GM23338 (cell line): ENCODE results near the gene NTM.

ENCODE experiments used
- CREB1 ChIP-seq: fragments of 250-450 bp; sonication (Bioruptor Pico); IDR thresholded peaks from 2 replicates; pipeline ENCODE4 v1.5.0; 2020; ENCODE audit warnings: low read depth, mild to moderate bottlenecking, moderate library complexity
- EZH2 ChIP-seq: fragments of 200-600 bp; sonication (generic); IDR thresholded peaks from one replicate; pipeline ENCODE4 v1.8.0; 2017; ENCODE audit warnings: antibody characterized with exemption, mild to moderate bottlenecking, low read depth; ENCODE audit not compliant: unreplicated experiment
- EZH2phosphoT487 ChIP-seq: fragments of 200-600 bp; sonication (generic); IDR thresholded peaks from one replicate; pipeline ENCODE4 v1.8.1; 2018; ENCODE audit warnings: antibody characterized with exemption; ENCODE audit not compliant: unreplicated experiment
- JUNB ChIP-seq: IDR thresholded peaks from one replicate; pipeline ENCODE4 v1.6.1; 2016; ENCODE audit warnings: antibody characterized with exemption; ENCODE audit not compliant: unreplicated experiment
- NANOG ChIP-seq: IDR thresholded peaks from 2 replicates; pipeline ENCODE4 v1.6.1; 2016; ENCODE audit warnings: antibody characterized with exemption, borderline replicate concordance
- POLR2AphosphoS5 ChIP-seq: IDR thresholded peaks from 2 replicates; pipeline ENCODE4 v1.6.1; 2016; ENCODE audit warnings: antibody characterized with exemption, low read depth
- REST ChIP-seq: IDR thresholded peaks from one replicate; pipeline ENCODE4 v1.6.1; 2018; ENCODE audit warnings: antibody characterized with exemption; ENCODE audit not compliant: unreplicated experiment
- STAT1 ChIP-seq: IDR thresholded peaks from one replicate; pipeline ENCODE4 v1.6.1; 2016; ENCODE audit warnings: antibody characterized with exemption; ENCODE audit not compliant: unreplicated experiment
- ZNF114 ChIP-seq: fragments of 250-450 bp; sonication (Bioruptor Pico); IDR thresholded peaks from 2 replicates; pipeline ENCODE4 v1.5.0; 2020; ENCODE audit warnings: mild to moderate bottlenecking, moderate library complexity
- ZNF331 ChIP-seq: fragments of 250-450 bp; sonication (Bioruptor Pico); IDR thresholded peaks from 2 replicates; pipeline ENCODE4 v1.5.0; 2020; ENCODE audit warnings: low read depth, mild to moderate bottlenecking, moderate library complexity
- TF ChIP-seq, protein P1 (sequence below), 2 experiments: fragments of 200-600 bp in 1 of 2; sonication (generic) in 1 of 2; conservative IDR thresholded peaks; 2 replicates each; pipeline versions ENCODE4 v1.5.1 to v1.6.1; 2016 to 2017; ENCODE audit warnings: antibody characterized with exemption in 2 of 2, low read depth in 2 of 2, mild to moderate bottlenecking in 2 of 2, moderate library complexity in 1 of 2
- TF ChIP-seq, protein P2 (sequence below): IDR thresholded peaks from 2 replicates; pipeline ENCODE4 v1.6.1; 2016; ENCODE audit warnings: antibody characterized with exemption
- TF ChIP-seq, protein P3 (sequence below): fragments of 250-450 bp; sonication (Bioruptor Pico); IDR thresholded peaks from 2 replicates; pipeline ENCODE4 v1.5.0; 2020; ENCODE audit warnings: mild to moderate bottlenecking, moderate library complexity

GRCh38 chr11:132033051-132033450 is 662.6 kb downstream of the NTM start:
- TF ChIP-seq, protein P1, sequence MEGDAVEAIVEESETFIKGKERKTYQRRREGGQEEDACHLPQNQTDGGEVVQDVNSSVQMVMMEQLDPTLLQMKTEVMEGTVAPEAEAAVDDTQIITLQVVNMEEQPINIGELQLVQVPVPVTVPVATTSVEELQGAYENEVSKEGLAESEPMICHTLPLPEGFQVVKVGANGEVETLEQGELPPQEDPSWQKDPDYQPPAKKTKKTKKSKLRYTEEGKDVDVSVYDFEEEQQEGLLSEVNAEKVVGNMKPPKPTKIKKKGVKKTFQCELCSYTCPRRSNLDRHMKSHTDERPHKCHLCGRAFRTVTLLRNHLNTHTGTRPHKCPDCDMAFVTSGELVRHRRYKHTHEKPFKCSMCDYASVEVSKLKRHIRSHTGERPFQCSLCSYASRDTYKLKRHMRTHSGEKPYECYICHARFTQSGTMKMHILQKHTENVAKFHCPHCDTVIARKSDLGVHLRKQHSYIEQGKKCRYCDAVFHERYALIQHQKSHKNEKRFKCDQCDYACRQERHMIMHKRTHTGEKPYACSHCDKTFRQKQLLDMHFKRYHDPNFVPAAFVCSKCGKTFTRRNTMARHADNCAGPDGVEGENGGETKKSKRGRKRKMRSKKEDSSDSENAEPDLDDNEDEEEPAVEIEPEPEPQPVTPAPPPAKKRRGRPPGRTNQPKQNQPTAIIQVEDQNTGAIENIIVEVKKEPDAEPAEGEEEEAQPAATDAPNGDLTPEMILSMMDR (conservative IDR thresholded peaks at IDR 0.05; ENCODE audit: low read depth in 2 of 2): no peak
- TF ChIP-seq EZH2 (no peak), REST (no peak), STAT1 (no peak), POLR2AphosphoS5 (no peak), ZNF331 (CRISPR knock-in tag) (no peak), CREB1 (no peak), EZH2phosphoT487 (no peak), JUNB (no peak), NANOG (no peak), ZNF114 (CRISPR knock-in tag) (no peak)
- TF ChIP-seq, protein P2, sequence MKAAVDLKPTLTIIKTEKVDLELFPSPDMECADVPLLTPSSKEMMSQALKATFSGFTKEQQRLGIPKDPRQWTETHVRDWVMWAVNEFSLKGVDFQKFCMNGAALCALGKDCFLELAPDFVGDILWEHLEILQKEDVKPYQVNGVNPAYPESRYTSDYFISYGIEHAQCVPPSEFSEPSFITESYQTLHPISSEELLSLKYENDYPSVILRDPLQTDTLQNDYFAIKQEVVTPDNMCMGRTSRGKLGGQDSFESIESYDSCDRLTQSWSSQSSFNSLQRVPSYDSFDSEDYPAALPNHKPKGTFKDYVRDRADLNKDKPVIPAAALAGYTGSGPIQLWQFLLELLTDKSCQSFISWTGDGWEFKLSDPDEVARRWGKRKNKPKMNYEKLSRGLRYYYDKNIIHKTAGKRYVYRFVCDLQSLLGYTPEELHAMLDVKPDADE: no peak
- TF ChIP-seq, protein P3, sequence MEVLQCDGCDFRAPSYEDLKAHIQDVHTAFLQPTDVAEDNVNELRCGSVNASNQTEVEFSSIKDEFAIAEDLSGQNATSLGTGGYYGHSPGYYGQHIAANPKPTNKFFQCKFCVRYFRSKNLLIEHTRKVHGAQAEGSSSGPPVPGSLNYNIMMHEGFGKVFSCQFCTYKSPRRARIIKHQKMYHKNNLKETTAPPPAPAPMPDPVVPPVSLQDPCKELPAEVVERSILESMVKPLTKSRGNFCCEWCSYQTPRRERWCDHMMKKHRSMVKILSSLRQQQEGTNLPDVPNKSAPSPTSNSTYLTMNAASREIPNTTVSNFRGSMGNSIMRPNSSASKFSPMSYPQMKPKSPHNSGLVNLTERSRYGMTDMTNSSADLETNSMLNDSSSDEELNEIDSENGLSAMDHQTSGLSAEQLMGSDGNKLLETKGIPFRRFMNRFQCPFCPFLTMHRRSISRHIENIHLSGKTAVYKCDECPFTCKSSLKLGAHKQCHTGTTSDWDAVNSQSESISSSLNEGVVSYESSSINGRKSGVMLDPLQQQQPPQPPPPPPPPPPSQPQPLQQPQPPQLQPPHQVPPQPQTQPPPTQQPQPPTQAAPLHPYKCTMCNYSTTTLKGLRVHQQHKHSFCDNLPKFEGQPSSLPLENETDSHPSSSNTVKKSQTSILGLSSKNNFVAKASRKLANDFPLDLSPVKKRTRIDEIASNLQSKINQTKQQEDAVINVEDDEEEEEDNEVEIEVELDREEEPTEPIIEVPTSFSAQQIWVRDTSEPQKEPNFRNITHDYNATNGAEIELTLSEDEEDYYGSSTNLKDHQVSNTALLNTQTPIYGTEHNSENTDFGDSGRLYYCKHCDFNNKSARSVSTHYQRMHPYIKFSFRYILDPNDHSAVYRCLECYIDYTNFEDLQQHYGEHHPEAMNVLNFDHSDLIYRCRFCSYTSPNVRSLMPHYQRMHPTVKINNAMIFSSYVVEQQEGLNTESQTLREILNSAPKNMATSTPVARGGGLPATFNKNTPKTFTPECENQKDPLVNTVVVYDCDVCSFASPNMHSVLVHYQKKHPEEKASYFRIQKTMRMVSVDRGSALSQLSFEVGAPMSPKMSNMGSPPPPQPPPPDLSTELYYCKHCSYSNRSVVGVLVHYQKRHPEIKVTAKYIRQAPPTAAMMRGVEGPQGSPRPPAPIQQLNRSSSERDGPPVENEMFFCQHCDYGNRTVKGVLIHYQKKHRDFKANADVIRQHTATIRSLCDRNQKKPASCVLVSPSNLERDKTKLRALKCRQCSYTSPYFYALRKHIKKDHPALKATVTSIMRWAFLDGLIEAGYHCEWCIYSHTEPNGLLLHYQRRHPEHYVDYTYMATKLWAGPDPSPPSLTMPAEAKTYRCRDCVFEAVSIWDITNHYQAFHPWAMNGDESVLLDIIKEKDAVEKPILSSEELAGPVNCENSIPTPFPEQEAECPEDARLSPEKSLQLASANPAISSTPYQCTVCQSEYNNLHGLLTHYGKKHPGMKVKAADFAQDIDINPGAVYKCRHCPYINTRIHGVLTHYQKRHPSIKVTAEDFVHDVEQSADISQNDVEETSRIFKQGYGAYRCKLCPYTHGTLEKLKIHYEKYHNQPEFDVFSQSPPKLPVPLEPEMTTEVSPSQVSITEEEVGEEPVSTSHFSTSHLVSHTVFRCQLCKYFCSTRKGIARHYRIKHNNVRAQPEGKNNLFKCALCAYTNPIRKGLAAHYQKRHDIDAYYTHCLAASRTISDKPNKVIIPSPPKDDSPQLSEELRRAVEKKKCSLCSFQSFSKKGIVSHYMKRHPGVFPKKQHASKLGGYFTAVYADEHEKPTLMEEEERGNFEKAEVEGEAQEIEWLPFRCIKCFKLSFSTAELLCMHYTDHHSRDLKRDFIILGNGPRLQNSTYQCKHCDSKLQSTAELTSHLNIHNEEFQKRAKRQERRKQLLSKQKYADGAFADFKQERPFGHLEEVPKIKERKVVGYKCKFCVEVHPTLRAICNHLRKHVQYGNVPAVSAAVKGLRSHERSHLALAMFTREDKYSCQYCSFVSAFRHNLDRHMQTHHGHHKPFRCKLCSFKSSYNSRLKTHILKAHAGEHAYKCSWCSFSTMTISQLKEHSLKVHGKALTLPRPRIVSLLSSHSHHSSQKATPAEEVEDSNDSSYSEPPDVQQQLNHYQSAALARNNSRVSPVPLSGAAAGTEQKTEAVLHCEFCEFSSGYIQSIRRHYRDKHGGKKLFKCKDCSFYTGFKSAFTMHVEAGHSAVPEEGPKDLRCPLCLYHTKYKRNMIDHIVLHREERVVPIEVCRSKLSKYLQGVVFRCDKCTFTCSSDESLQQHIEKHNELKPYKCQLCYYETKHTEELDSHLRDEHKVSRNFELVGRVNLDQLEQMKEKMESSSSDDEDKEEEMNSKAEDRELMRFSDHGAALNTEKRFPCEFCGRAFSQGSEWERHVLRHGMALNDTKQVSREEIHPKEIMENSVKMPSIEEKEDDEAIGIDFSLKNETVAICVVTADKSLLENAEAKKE (CRISPR knock-in tag): no peak
